AG08395 (cell line): ENCODE measurements around the gene MAP3K5.
A peak's percentile ranks its signal among the peaks of the same experiment; 100 is the strongest.
"Not testable (repeated sequence)": the region's sequence is repeated elsewhere in the genome, so short reads cannot be mapped to it uniquely, and the experiment has no call there.

ENCODE experiments used
- DNase-seq: peaks from one replicate; pipeline ENCODE4 v3.0.0; 2012; ENCODE audit warnings: mixed read lengths, low spot score

MAP3K5 gene

GRCh38 chr6:136772685-136773472 is 19.4 kb downstream of the MAP3K5 start:
- DNase-seq, result no peak

DNA sequence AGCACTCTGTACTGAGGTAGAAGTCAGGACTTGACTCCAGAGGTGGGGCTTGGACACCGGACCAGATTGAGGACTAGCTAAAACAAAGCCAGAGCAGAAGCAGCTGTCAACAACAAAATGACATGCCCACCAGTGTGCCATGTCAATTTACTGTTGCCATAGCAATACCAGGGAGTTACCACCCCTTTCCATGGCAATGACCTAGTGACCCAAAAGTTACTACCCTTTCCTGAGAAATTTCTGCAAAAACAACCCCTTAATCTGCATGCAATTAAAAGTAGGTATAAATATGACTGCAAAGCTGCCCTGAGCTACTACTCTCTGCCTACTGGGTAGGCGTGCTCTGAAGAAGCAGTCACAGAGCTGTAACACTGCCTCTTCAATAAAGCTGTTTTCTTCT is 21.0 kb downstream of the MAP3K5 start:
- no peak for DNase-seq

DNA sequence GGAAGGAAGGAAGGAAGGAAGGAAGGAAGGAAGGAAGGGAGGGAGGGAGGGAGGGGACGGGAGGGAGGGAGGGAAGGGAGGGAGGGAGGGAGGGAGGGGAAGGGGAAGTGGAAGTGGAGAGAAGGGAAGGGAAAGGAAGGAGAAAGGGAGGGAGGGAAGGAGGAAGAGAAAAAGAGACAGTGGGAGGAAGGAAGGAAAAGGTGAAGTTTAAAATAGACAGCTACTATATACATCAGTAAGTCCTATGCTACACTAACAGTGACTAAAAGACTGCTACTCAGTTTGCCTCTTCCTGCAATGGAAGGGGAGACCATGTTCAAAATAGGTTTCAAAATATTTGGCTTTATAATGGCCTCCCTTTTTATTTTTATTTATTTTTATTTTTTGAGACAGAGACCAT is 22.5 kb downstream of the MAP3K5 start:
- DNase-seq, result no peak

DNA sequence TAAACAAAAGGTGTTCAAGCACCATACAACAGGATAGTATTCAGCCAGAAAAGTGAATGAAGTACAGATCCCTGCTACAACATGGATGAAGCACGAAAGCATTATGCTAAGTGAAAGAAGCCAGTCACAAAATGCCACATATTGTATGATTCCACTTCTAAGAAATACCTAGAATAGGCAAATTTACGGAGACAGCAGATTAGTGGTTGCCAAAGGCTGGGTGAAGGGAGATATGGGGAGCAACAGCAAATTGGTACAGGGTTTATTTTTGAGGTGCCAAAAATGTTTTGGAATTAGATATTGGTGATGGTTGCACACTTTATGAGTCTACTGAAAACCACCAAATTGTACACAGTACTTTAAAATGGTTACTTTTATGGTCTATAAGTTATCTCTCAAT is 23.2 kb downstream of the MAP3K5 start:
- no peak for DNase-seq

DNA sequence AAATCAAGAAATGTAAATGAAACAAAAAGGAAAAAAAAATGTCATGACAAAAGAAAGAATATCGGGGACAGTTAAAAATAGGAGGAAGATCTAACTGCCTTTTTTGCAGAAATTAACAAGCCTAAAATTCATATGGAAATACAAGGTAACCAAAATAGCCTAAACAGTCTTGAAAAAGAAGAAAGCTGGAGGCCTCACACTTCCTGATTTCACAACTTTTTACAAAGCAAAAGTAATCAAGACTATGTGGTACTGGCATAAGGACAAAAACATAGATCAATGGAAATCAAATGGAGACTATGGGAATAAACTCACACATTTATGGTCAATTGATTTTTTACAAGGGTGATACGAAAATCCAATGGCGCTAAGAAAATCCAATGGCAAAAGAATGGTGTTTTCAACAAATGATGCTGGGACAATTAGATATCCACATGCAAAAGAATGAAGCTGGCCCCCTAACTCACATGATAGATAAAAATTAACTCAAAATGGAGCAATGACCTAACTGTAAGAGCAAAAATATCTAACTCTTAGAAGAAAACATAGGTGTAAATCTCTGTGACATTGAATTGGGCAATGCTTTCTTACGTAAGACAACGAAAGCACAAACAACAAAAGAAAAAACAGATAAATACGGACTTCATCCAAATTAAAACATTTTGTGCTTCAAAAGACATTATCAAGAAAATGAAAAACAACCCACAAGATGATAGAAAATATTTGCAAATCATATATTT is 24.5 kb downstream of the MAP3K5 start:
- no peak for DNase-seq

DNA sequence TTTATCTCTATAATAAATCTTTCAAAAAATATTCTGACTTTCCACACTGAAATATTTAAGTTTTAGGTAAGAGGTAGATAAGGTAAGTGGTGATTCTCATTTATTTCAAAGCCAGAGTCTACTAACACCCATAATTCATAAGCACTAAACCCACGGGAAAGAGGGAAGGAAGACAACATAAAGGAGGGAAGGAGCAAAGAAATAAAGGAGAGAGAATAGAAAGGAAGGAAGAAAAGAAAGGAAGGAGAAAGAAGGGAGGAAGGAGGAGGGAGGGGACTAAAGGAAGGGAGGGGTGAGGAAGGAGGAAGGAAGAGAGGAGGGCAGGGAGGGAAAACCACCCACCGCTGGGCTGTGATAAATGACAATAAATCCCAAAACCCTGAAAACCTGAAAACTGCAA is 25.2 kb downstream of the MAP3K5 start:
- DNase-seq, result no peak

- no peak for DNase-seq
Observed at GRCh38 chr6:136766274-136766673, 26.0 kb downstream of the MAP3K5 start.

DNA sequence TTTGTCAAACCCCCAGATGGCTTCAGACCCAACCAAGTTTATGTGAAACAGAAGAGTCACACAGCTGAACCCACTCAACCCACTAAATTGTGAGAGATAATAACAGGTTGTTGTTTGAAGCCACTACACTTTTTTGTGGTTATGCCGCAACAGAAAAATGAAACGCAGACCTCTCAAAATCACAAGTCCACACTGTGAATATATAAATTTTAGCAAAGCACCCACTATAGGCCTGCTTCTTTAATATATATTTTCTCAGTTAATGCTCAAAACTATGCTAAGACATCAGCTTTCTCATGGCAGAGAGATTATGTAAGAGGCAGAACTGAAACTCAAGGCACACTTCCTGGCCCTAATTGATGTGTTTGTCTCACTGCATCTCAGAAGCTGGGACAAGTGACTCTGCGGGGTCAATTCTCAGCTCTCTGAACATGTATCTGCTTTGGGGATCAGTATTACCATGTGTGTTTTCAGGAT is 27.7 kb downstream of the MAP3K5 start:
- no peak for DNase-seq

- DNase-seq, result no peak
Observed at GRCh38 chr6:136763716-136764516, 28.4 kb downstream of the MAP3K5 start.

GRCh38 chr6:136763255-136763654 is 29.0 kb downstream of the MAP3K5 start:
- no peak for DNase-seq

GRCh38 chr6:136762022-136762975 is 30.0 kb downstream of the MAP3K5 start:
- DNase-seq, result no peak

GRCh38 chr6:136761227-136761922 is 30.9 kb downstream of the MAP3K5 start:
- DNase-seq, result peak; percentile 31

DNA sequence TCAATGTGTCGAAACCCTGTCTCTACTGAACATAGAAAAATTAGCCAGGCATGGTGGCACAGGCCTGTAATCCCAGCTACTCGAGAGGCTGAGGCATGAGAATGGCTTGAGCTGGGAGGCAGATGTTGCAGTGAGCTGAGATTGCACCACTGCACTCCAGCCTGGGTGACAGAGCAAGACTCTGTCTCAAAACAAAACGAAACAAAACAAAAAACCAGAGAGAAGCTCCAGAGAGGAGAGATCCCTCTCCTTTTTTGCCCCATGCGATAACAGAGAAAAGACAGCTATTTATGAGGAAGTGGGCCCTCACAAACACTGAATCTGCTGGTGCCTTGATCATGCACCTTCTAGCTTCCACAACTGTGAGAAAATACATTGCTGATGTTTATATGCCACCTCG is 31.5 kb downstream of the MAP3K5 start:
- DNase-seq, result not testable (repeated sequence)

DNA sequence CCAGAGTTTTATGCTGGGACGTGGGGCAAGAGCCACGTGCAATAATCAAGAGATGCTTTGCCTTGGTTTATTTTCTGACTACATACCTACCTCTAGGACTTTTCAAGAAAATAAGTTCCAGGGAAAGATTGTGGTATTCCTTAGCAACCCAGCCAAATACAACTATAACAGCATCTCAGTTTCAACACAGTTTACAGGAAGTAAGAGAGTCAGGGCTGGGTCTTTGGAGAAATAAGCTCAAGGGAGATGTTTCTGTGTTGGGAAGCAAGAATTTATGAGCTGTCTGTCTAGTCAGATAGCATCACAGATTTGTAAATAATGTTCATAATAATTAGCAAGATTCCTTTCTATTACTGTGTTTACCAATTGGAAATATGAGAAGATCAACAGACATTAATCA is 35.1 kb downstream of the MAP3K5 start:
- peak; percentile 6 for DNase-seq

- no peak for DNase-seq
Observed at GRCh38 chr6:136754820-136755219, 37.5 kb downstream of the MAP3K5 start.

DNA sequence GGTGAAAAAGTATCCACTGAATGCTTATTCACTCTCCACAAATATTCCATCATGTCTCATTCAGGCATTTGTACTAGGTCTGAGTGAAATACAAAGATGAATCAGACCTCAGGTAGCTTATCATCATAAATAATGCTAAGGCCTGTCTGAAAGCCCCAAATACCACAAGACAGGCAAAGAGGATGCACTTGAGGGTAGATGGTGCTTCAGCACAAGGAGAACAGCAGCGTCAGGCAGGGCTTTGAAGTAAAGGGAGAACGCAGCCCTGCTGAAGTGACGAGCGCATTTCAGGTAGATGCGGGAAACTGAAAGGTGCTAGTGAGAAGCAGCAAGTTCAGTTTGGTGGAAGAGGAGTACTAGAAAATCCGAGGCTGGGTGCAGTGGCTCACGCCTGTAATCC is 38.7 kb downstream of the MAP3K5 start:
- DNase-seq, result no peak

- no peak for DNase-seq
Observed at GRCh38 chr6:136752554-136752953, 39.7 kb downstream of the MAP3K5 start.

GRCh38 chr6:136751991-136752390 is 40.3 kb downstream of the MAP3K5 start:
- DNase-seq, result no peak

- DNase-seq, result peak; percentile 18
Observed at GRCh38 chr6:136751522-136751956, 40.7 kb downstream of the MAP3K5 start.

GRCh38 chr6:136750696-136751521 is 41.4 kb downstream of the MAP3K5 start:
- no peak for DNase-seq
